Measurements from ENCODE around the gene NBEA. TPM values are rescaled to one million over a fixed set of nuclear protein-coding genes. Genes with fewer than 3 reads are reported as not detected.
"Not testable (repeated sequence)": the region's sequence is repeated elsewhere in the genome, so short reads cannot be mapped to it uniquely, and the experiment has no call there.

Gene NBEA
- total RNA-seq, 2 donors from 2014 or later: 2.6 to 3.8 TPM

GRCh38 chr13:35378939-35379338 lies 436.9 kb downstream of the NBEA start:
- Mint-ChIP-seq H3K27me3 (no peaks in the 10 kb centered on the region), H3K4me1 (no peaks in the 10 kb centered on the region), H3K36me3 (ENCODE audit: low read depth) (no peaks in the 10 kb centered on the region), H3K27ac (no peak overlapping the region), H3K4me3 (no peak overlapping the region)
- ATAC-seq (no peak), DNase-seq (no peak)
- H3K9me3 ChIP-seq (ENCODE audit: control insufficient read depth, low read length, poor library complexity, severe bottlenecking): no peaks in the 10 kb centered on the region

- no peaks in the 10 kb centered on the region for H3K9me3 ChIP-seq (ENCODE audit: control insufficient read depth, low read length, poor library complexity, severe bottlenecking)
- Mint-ChIP-seq H3K27ac (no peak overlapping the region), H3K4me3 (no peak overlapping the region), H3K36me3 (ENCODE audit: low read depth) (no peaks in the 10 kb centered on the region), H3K27me3 (no peaks in the 10 kb centered on the region), H3K4me1 (no peaks in the 10 kb centered on the region)
- ATAC-seq (no peak), DNase-seq (no peak)
These were observed 437.6 kb downstream of the NBEA start for GRCh38 chr13:35379663-35380062.

GRCh38 chr13:35387682-35388250 lies 445.7 kb downstream of the NBEA start:
- no peak overlapping the region for H3K27ac Mint-ChIP-seq
- no peak for DNase-seq
- no peaks in the 10 kb centered on the region for H3K27me3 Mint-ChIP-seq
- no peaks in the 10 kb centered on the region for H3K9me3 ChIP-seq (ENCODE audit: control insufficient read depth, low read length, poor library complexity, severe bottlenecking)
- H3K4me1 Mint-ChIP-seq: no peaks in the 10 kb centered on the region
- no peak overlapping the region for H3K4me3 Mint-ChIP-seq
- no peaks in the 10 kb centered on the region for H3K36me3 Mint-ChIP-seq (ENCODE audit: low read depth)
- no peak for ATAC-seq

- ATAC-seq: no peak
- Mint-ChIP-seq H3K27me3 (no peaks in the 10 kb centered on the region), H3K4me1 (no peaks in the 10 kb centered on the region)
These were observed 446.6 kb downstream of the NBEA start for GRCh38 chr13:35388441-35389355.

GRCh38 chr13:35389535-35389934 lies 447.5 kb downstream of the NBEA start:
- no peak for DNase-seq
- no peaks in the 10 kb centered on the region for H3K9me3 ChIP-seq (ENCODE audit: control insufficient read depth, low read length, poor library complexity, severe bottlenecking)
- H3K4me3 Mint-ChIP-seq: no peak overlapping the region
- no peaks in the 10 kb centered on the region for H3K27me3 Mint-ChIP-seq
- H3K27ac Mint-ChIP-seq: no peak overlapping the region
- H3K4me1 Mint-ChIP-seq: no peaks in the 10 kb centered on the region
- ATAC-seq: no peak
- no peaks in the 10 kb centered on the region for H3K36me3 Mint-ChIP-seq (ENCODE audit: low read depth)

More at GRCh38 chr13:35388441-35389355, 446.6 kb downstream of the NBEA start:
- no peak overlapping the region for H3K4me3 Mint-ChIP-seq
- H3K9me3 ChIP-seq (ENCODE audit: control insufficient read depth, low read length, poor library complexity, severe bottlenecking): no peaks in the 10 kb centered on the region
- DNase-seq: no peak
- no peak overlapping the region for H3K27ac Mint-ChIP-seq
- H3K36me3 Mint-ChIP-seq (ENCODE audit: low read depth): no peaks in the 10 kb centered on the region

GRCh38 chr13:35392768-35393167 lies 450.7 kb downstream of the NBEA start:
- Mint-ChIP-seq H3K4me1 (no peaks in the 10 kb centered on the region), H3K27ac (no peak overlapping the region), H3K4me3 (no peak overlapping the region), H3K27me3 (no peaks in the 10 kb centered on the region), H3K36me3 (ENCODE audit: low read depth) (no peaks in the 10 kb centered on the region)
- DNase-seq (no peak), ATAC-seq (no peak)
- H3K9me3 ChIP-seq (ENCODE audit: control insufficient read depth, low read length, poor library complexity, severe bottlenecking): no peaks in the 10 kb centered on the region

- ATAC-seq: no peak
- no peak overlapping the region for H3K27ac Mint-ChIP-seq
These were observed 451.8 kb downstream of the NBEA start for GRCh38 chr13:35393886-35394285.

GRCh38 chr13:35408285-35408684 lies 466.2 kb downstream of the NBEA start:
- not testable (repeated sequence) for H3K4me1 Mint-ChIP-seq; ATAC-seq; H3K36me3 Mint-ChIP-seq (ENCODE audit: low read depth); DNase-seq; H3K9me3 ChIP-seq (ENCODE audit: control insufficient read depth, low read length, poor library complexity, severe bottlenecking); H3K4me3 Mint-ChIP-seq; H3K27ac Mint-ChIP-seq; H3K27me3 Mint-ChIP-seq

More at GRCh38 chr13:35393886-35394285, 451.8 kb downstream of the NBEA start:
- no peaks in the 10 kb centered on the region for H3K9me3 ChIP-seq (ENCODE audit: control insufficient read depth, low read length, poor library complexity, severe bottlenecking)
- Mint-ChIP-seq H3K36me3 (ENCODE audit: low read depth) (no peaks in the 10 kb centered on the region), H3K27me3 (no peaks in the 10 kb centered on the region), H3K4me1 (no peaks in the 10 kb centered on the region), H3K4me3 (no peak overlapping the region)
- no peak for DNase-seq

- H3K9me3 ChIP-seq (ENCODE audit: control insufficient read depth, low read length, poor library complexity, severe bottlenecking): no peaks in the 10 kb centered on the region
- no peak overlapping the region for H3K4me3 Mint-ChIP-seq
- DNase-seq: no peak
- no peaks in the 10 kb centered on the region for H3K4me1 Mint-ChIP-seq
- no peak overlapping the region for H3K27ac Mint-ChIP-seq
- ATAC-seq: no peak
- H3K36me3 Mint-ChIP-seq (ENCODE audit: low read depth): no peaks in the 10 kb centered on the region
- H3K27me3 Mint-ChIP-seq: no peaks in the 10 kb centered on the region
These were observed 469.1 kb downstream of the NBEA start for GRCh38 chr13:35411059-35411744.

- H3K27me3 Mint-ChIP-seq: no peaks in the 10 kb centered on the region
- H3K4me1 Mint-ChIP-seq: no peaks in the 10 kb centered on the region
- no peak overlapping the region for H3K27ac Mint-ChIP-seq
- H3K36me3 Mint-ChIP-seq (ENCODE audit: low read depth): no peaks in the 10 kb centered on the region
- H3K9me3 ChIP-seq (ENCODE audit: control insufficient read depth, low read length, poor library complexity, severe bottlenecking): no peaks in the 10 kb centered on the region
- no peak for ATAC-seq
- H3K4me3 Mint-ChIP-seq: no peak overlapping the region
- DNase-seq: no peak
These were observed 506.4 kb downstream of the NBEA start for GRCh38 chr13:35448465-35448864.

- no peak for ATAC-seq
- H3K4me1 Mint-ChIP-seq: no peaks in the 10 kb centered on the region
- H3K9me3 ChIP-seq (ENCODE audit: control insufficient read depth, low read length, poor library complexity, severe bottlenecking): no peaks in the 10 kb centered on the region
- H3K36me3 Mint-ChIP-seq (ENCODE audit: low read depth): no peaks in the 10 kb centered on the region
- H3K27ac Mint-ChIP-seq: no peak overlapping the region
- no peak overlapping the region for H3K4me3 Mint-ChIP-seq
- no peak for DNase-seq
- no peaks in the 10 kb centered on the region for H3K27me3 Mint-ChIP-seq
These were observed 507.8 kb downstream of the NBEA start for GRCh38 chr13:35449821-35450220.

GRCh38 chr13:35455022-35455421 lies 513.0 kb downstream of the NBEA start:
- DNase-seq (no peak), ATAC-seq (no peak)
- Mint-ChIP-seq H3K4me1 (no peaks in the 10 kb centered on the region), H3K36me3 (ENCODE audit: low read depth) (no peaks in the 10 kb centered on the region), H3K27ac (no peak overlapping the region), H3K4me3 (no peak overlapping the region), H3K27me3 (no peaks in the 10 kb centered on the region)
- no peaks in the 10 kb centered on the region for H3K9me3 ChIP-seq (ENCODE audit: control insufficient read depth, low read length, poor library complexity, severe bottlenecking)

GRCh38 chr13:35457258-35457657 lies 515.2 kb downstream of the NBEA start:
- Mint-ChIP-seq H3K36me3 (ENCODE audit: low read depth) (no peaks in the 10 kb centered on the region), H3K27ac (no peak overlapping the region), H3K4me1 (no peaks in the 10 kb centered on the region), H3K27me3 (no peaks in the 10 kb centered on the region), H3K4me3 (no peak overlapping the region)
- ATAC-seq (no peak), DNase-seq (no peak)
- no peaks in the 10 kb centered on the region for H3K9me3 ChIP-seq (ENCODE audit: control insufficient read depth, low read length, poor library complexity, severe bottlenecking)

Measured in T-helper 17 cell (primary cell).